H1 (cell line): Measurements from ENCODE around the gene OGFR. TPM values are rescaled to one million over a fixed set of nuclear protein-coding genes. Genes with fewer than 3 reads are reported as not detected.

Experiments used
- CTCF ChIA-PET: fragments of 300-600 bp; sonication (Branson Sonifier 250); formaldehyde crosslinking; loops from one replicate; lab custom pipeline; 2021; ENCODE audit not compliant: partially characterized antibody; lab: Charles Lee
- POLR2A ChIA-PET: fragments of 300-600 bp; sonication (Branson Sonifier 250); formaldehyde crosslinking; loops from one replicate; lab custom pipeline; 2021; ENCODE audit warnings: inconsistent platforms; ENCODE audit not compliant: partially characterized antibody; lab: Charles Lee
- DNase-seq, 2 experiments: peaks; one replicate each; pipeline versions ENCODE4 v3.0.0 to v3.0.0-alpha.2; 2010 to 2022; ENCODE audit warnings: low spot score in 2 of 2, low read depth in 1 of 2, mixed read lengths in 1 of 2
- FAIRE-seq: peaks from 2 replicates; lab custom pipeline; 2011; peaks lifted over from hg19 to GRCh38; lab: Jason Lieb, UNC
- H2AFZ ChIP-seq: 2 replicates; pipeline ENCODE4 v1.8.1; 2012; ENCODE audit warnings: low read length, inconsistent platforms
- H2AK5ac ChIP-seq: 2 replicates; pipeline ENCODE4 v1.6.1; 2013; ENCODE audit warnings: low read depth, low read length
- H2BK120ac ChIP-seq: replicated peaks from 2 replicates; pipeline ENCODE3; 2013; ENCODE audit warnings: low read depth, low read length, inconsistent platforms
- H2BK12ac ChIP-seq: 2 replicates; pipeline ENCODE4 v1.6.1; 2013; ENCODE audit warnings: low read depth, low read length
- H2BK15ac ChIP-seq: 2 replicates; pipeline ENCODE4 v1.6.1; 2013; ENCODE audit warnings: low read length
- H2BK20ac ChIP-seq: 2 replicates; pipeline ENCODE4 v1.6.1; 2013; ENCODE audit warnings: low read length
- H2BK5ac ChIP-seq: 2 replicates; pipeline ENCODE4 v1.6.1; 2013; ENCODE audit warnings: low read depth, low read length
- H3K14ac ChIP-seq: 2 replicates; pipeline ENCODE4 v1.6.1; 2013; ENCODE audit warnings: inconsistent platforms; ENCODE audit not compliant: insufficient read length
- H3K18ac ChIP-seq: 2 replicates; pipeline ENCODE4 v1.6.1; 2013; ENCODE audit warnings: low read length; ENCODE audit errors: extremely low read depth
- H3K23ac ChIP-seq: 2 replicates; pipeline ENCODE4 v1.6.1; 2013; ENCODE audit warnings: inconsistent platforms; ENCODE audit not compliant: insufficient read length
- H3K23me2 ChIP-seq: 2 replicates; pipeline ENCODE4 v1.6.1; 2013; ENCODE audit warnings: low read depth, low read length
- H3K27ac ChIP-seq: 2 replicates; pipeline ENCODE4 v1.6.1; 2011; ENCODE audit warnings: low read depth, low read length, inconsistent platforms
- H3K27me3 ChIP-seq, 4 experiments: replicated peaks in 1 of 4; 1 replicate in 1 of 4; 2 replicates in 3 of 4; pipeline versions ENCODE4 v1.6.1 to v1.8.1; 2011 to 2013; ENCODE audit warnings: low read length in 3 of 4, mild to moderate bottlenecking in 3 of 4, inconsistent platforms in 2 of 4, mixed read lengths in 2 of 4, moderate library complexity in 1 of 4; ENCODE audit not compliant: control insufficient read depth in 3 of 4, insufficient read depth in 3 of 4; ENCODE audit errors: extremely low read depth in 1 of 4
- H3K36me3 ChIP-seq, 4 experiments: 2 replicates each; pipeline versions ENCODE4 v1.6.1 to v1.8.1; 2011 to 2013; ENCODE audit warnings: mild to moderate bottlenecking in 4 of 4, low read length in 3 of 4, moderate library complexity in 2 of 4, control low read depth in 1 of 4, inconsistent platforms in 1 of 4; ENCODE audit not compliant: insufficient read depth in 4 of 4, control insufficient read depth in 2 of 4
- H3K4ac ChIP-seq: replicated peaks from 2 replicates; pipeline ENCODE3; 2013; ENCODE audit warnings: low read length, low read depth, mixed read lengths, inconsistent platforms; ENCODE audit not compliant: insufficient read length
- H3K4me1 ChIP-seq, 4 experiments: replicated peaks in 1 of 4; 1 replicate in 1 of 4; 2 replicates in 3 of 4; pipeline versions ENCODE4 v1.6.1 to v1.8.1; 2011 to 2013; ENCODE audit warnings: low read length in 3 of 4, inconsistent platforms in 2 of 4, mixed read lengths in 1 of 4; ENCODE audit not compliant: insufficient read depth in 4 of 4, control insufficient read depth in 3 of 4
- H3K4me2 ChIP-seq, 2 experiments: 2 replicates each; pipeline versions ENCODE4 v1.6.1 to v1.8.1; 2011 to 2013; ENCODE audit warnings: low read depth in 2 of 2, low read length in 2 of 2, control low read depth in 1 of 2, inconsistent platforms in 1 of 2, mild to moderate bottlenecking in 1 of 2; ENCODE audit not compliant: insufficient read depth in 1 of 2
- H3K4me3 ChIP-seq, 4 experiments: fragments of 200-600, 300-600 bp in 1 of 4; sonication (generic), shearing (Covaris generic), sonication (Bioruptor Twin) in 1 of 4; 2 replicates each; pipeline versions ENCODE4 v1.5.1 to v1.8.1; 2011 to 2016; ENCODE audit warnings: low read length in 4 of 4, low read depth in 3 of 4, control low read depth in 2 of 4, inconsistent platforms in 2 of 4, mild to moderate bottlenecking in 2 of 4, mixed read lengths in 1 of 4, moderate library complexity in 1 of 4; ENCODE audit not compliant: insufficient read depth in 2 of 4; ENCODE audit errors: extremely low read depth in 1 of 4
- H3K56ac ChIP-seq: replicated peaks from 2 replicates; pipeline ENCODE3; 2013; ENCODE audit warnings: low read depth, mild to moderate bottlenecking, mixed read lengths, low read length, inconsistent platforms; ENCODE audit not compliant: insufficient read length
- H3K79me1 ChIP-seq: 2 replicates; pipeline ENCODE4 v1.6.1; 2013; ENCODE audit warnings: low read depth, low read length, control low read depth
- H3K79me2 ChIP-seq, 2 experiments: 2 replicates each; pipeline versions ENCODE4 v1.6.1 to v1.8.1; 2012 to 2013; ENCODE audit warnings: low read length in 2 of 2, mild to moderate bottlenecking in 2 of 2, inconsistent platforms in 1 of 2; ENCODE audit not compliant: insufficient read depth in 2 of 2, control insufficient read depth in 1 of 2
- H3K9ac ChIP-seq, 4 experiments: replicated peaks in 1 of 4; 1 replicate in 1 of 4; 2 replicates in 3 of 4; pipeline versions ENCODE4 v1.6.1 to v1.8.1; 2011 to 2013; ENCODE audit warnings: low read depth in 3 of 4, low read length in 3 of 4, control low read depth in 2 of 4, mild to moderate bottlenecking in 2 of 4, moderate library complexity in 2 of 4, inconsistent platforms in 1 of 4; ENCODE audit errors: extremely low read depth in 1 of 4
- H3K9me3 ChIP-seq, 2 experiments: 2 replicates each; pipeline versions ENCODE4 v1.6.1 to v1.8.1; 2012 to 2013; ENCODE audit warnings: mild to moderate bottlenecking in 2 of 2, moderate library complexity in 2 of 2, control low read depth in 1 of 2, inconsistent platforms in 1 of 2, low read depth in 1 of 2, low read length in 1 of 2, mixed read lengths in 1 of 2; ENCODE audit not compliant: insufficient read depth in 2 of 2
- H4K20me1 ChIP-seq, 2 experiments: replicated peaks in 1 of 2; 2 replicates each; pipeline versions ENCODE3 to v1.8.1; 2011 to 2013; ENCODE audit warnings: inconsistent platforms in 2 of 2, low read length in 2 of 2, mild to moderate bottlenecking in 1 of 2; ENCODE audit not compliant: insufficient read depth in 2 of 2, control insufficient read depth in 1 of 2
- H4K5ac ChIP-seq: 2 replicates; pipeline ENCODE4 v1.6.1; 2013; ENCODE audit warnings: low read length, low read depth, mixed read lengths, inconsistent platforms; ENCODE audit not compliant: insufficient read length
- H4K8ac ChIP-seq: 2 replicates; pipeline ENCODE4 v1.8.0; 2013; ENCODE audit warnings: mild to moderate bottlenecking, moderate library complexity, low read length, inconsistent platforms; ENCODE audit not compliant: insufficient read depth; ENCODE audit errors: extremely low read depth
- H4K91ac ChIP-seq: replicated peaks from 2 replicates; pipeline ENCODE3; 2013; ENCODE audit warnings: low read length, mixed read lengths, inconsistent platforms; ENCODE audit not compliant: insufficient read length
- EGR1 ChIP-seq: IDR thresholded peaks from 2 replicates; pipeline ENCODE4 v1.6.1; 2011; ENCODE audit warnings: low read depth, low read length, borderline replicate concordance
- NANOG ChIP-seq: IDR thresholded peaks from 2 replicates; pipeline ENCODE4 v1.6.1; 2011; ENCODE audit warnings: low read length, low read depth, mild to moderate bottlenecking, inconsistent platforms; ENCODE audit not compliant: insufficient read depth, poor library complexity, severe bottlenecking
- POLR2A ChIP-seq, 2 experiments: IDR thresholded peaks; 1 replicate in 1 of 2; 2 replicates in 1 of 2; pipeline ENCODE4 v1.6.1; 2011; ENCODE audit warnings: low read depth in 2 of 2, low read length in 2 of 2, mild to moderate bottlenecking in 2 of 2; ENCODE audit errors: control extremely low read depth in 1 of 2
- WGBS, 2 experiments: shearing (Covaris generic) in 1 of 2; methylation state at CpG; one replicate each; pipeline versions ENCODE4 v1.1.6 to v1.1.7; 2013 to 2015; ENCODE audit warnings: low lambda C conversion rate in 2 of 2, mixed read lengths in 2 of 2, inconsistent platforms in 1 of 2, low coverage in 1 of 2, missing lambda C conversion rate in 1 of 2; ENCODE audit not compliant: insufficient replicate concordance in 2 of 2, insufficient coverage in 1 of 2, insufficient read length in 1 of 2; ENCODE audit errors: extremely low coverage in 1 of 2, missing lambda C conversion rate in 1 of 2; 5-methylcytosine and 5-hydroxymethylcytosine counted together
- polyA plus RNA-seq, 7 experiments: library from polyadenylated mRNA; depleted of rRNA in 3 of 7; stranded (reverse) in 5 of 7; unstranded in 2 of 7; fragments of >200 nt in 5 of 7; fragments of 200-250 nt in 2 of 7; gene quantifications; 1 replicate in 5 of 7; 2 replicates in 1 of 7; 4 replicates in 1 of 7; pipeline versions ENCODE4 v1.2.1 to v1.2.3, GENCODE V29; 2011 to 2013; ENCODE audit warnings: missing spikeins in 2 of 7, mixed read lengths in 2 of 7
- total RNA-seq: library from RNA; stranded (reverse); fragmentation: NEBNext Ultra II Directional; extraction: Animal tissue kit (Norgen Biotek cat#: 25700); gene quantifications from 2 replicates; pipeline ENCODE4 v1.2.1, GENCODE V29; 2021

The OGFR gene
- total and polyA plus RNA-seq, 2 of the 8 experiments (the other 6 are each of a cell fraction or from before 2014, with no cell fraction given), result 13.9 to 25.1 TPM

DNA sequence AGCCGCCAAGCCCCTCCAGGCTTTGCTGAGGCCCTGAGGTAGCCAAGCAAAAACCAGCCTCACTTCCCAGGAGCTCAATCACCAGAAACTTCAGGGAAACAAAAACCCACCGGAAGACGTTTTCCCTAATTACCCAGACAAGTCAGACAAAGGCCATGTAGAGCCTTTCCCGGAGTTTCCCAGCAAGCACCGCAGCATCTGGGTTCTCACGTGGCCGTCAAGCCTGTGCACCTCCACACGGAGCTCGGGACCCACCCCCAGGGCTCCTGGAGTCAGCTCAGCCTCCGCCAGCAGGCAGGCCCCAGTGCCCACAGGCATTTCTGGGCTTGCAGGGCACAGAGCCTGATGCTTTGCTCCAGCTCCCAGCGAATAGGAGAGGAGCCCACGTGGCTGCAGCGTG is 18.5 kb upstream of the OGFR start:
- Histone ChIP-seq H3K9me3 (no peaks in the 10 kb centered on the region), H2AFZ (no peak overlapping the region)
- DNase-seq, result no peak

More for the DNA sequence above, 18.5 kb upstream of the OGFR start:
- Histone ChIP-seq H2BK20ac (no peak overlapping the region), H3K36me3 (no peaks in the 10 kb centered on the region), H4K91ac (no peak overlapping the region), H2BK12ac (no peak overlapping the region), H3K4me2 (no peak overlapping the region), H4K5ac (no peak overlapping the region), H3K79me1 (no peaks in the 10 kb centered on the region), H3K56ac (no peak overlapping the region), H2BK120ac (no peak overlapping the region), H4K8ac (peak overlapping the region; percentile 58; the same call in 1 of the 2 replicates), H2AK5ac (no peak overlapping the region), H3K14ac (no peak overlapping the region), H3K4ac (no peak overlapping the region), H3K9ac (no peak overlapping the region), H3K27me3 (no peaks in the 10 kb centered on the region; a peak in 1 of 7 replicates), H3K27ac (no peak overlapping the region)
- ChIA-PET CTCF (interaction anchor here (0.8 to 1.9 kb wide), 8 partner anchors 22 to 240 kb away, joined by 3 to 5 read pairs (median 3); no protein-coding TSS in a partner anchor), POLR2A (no interaction called here)
- WGBS, 2 experiments, result 78% methylated on average over 13 of the region's 13 CpGs; no CpG with 5 or more reads in 1 of the 2 experiments
- no peak for TF ChIP-seq NANOG
- no peak for TF ChIP-seq POLR2A (IDR thresholded peaks at IDR 0.05; ENCODE audit: control extremely low read depth in 1 of 2, low read depth in 2 of 2, low read length in 2 of 2)
- TF ChIP-seq EGR1, result no peak
- TF ChIP-seq, all 59 proteins: peak for 0
- H3K23me2 ChIP-seq, result no peaks in the 10 kb centered on the region
- H3K4me1 ChIP-seq, result peaks cover 0 to 2% (median under 1%) of the 10 kb centered on the region in 4 experiments; a peak in 3 of 7 replicates
- H2BK15ac ChIP-seq, result no peak overlapping the region
- no peak overlapping the region; the same call in 1 of the 2 replicates for H2BK5ac ChIP-seq
- H3K18ac ChIP-seq, result no peak overlapping the region
- no peak overlapping the region for H3K4me3 ChIP-seq
- H4K20me1 ChIP-seq, result no peaks in the 10 kb centered on the region
- H3K79me2 ChIP-seq, result no peaks in the 10 kb centered on the region
- no peak for FAIRE-seq
- H3K23ac ChIP-seq, result no peak overlapping the region
